Measurements from ENCODE around the gene ATP6V1G1. TPM values are rescaled to one million over a fixed set of nuclear protein-coding genes. Genes with fewer than 3 reads are reported as not detected.

The ATP6V1G1 gene
- total RNA-seq, 1 donor from 2014 or later, result 227 TPM

Other genes starting within 250 kb of the ATP6V1G1 start
- gene AKNA, start 199.8 kb upstream of the ATP6V1G1 start, total RNA-seq, result 7.8 and 22.0 TPM in 2 replicates
- 0.52 and 5.2 TPM in 2 replicates for gene WHRN, start 82.3 kb upstream of the ATP6V1G1 start, total RNA-seq
- 3.0 and 6.5 TPM in 2 replicates for gene TMEM268, start 23.5 kb downstream of the ATP6V1G1 start, total RNA-seq
- gene TEX53, start 70.0 kb downstream of the ATP6V1G1 start, total RNA-seq, result not detected in 2 replicates
- not detected in 2 replicates for gene TEX48, start 94.4 kb downstream of the ATP6V1G1 start, total RNA-seq
- gene TNFSF15, start 218.3 kb downstream of the ATP6V1G1 start, total RNA-seq, result 1.3 and 7.3 TPM in 2 replicates